HG03575 (cell line): ENCODE results near the gene LGR5.
"Not testable (repeated sequence)": the region's sequence is repeated elsewhere in the genome, so short reads cannot be mapped to it uniquely, and the experiment has no call there.

Experiments
- ATAC-seq: cut with Tn5 transposase; IDR thresholded peaks from one replicate; pipeline ENCODE4 v1.9.1; 2021; ENCODE audit not compliant: unreplicated experiment, insufficient number of reproducible peaks, low FRiP score; ENCODE audit errors: extremely low read depth

The LGR5 gene

GRCh38 chr12:71524626-71525025 is 85.0 kb downstream of the LGR5 start:
- no peak for ATAC-seq

GRCh38 chr12:71533703-71534102 is 94.1 kb downstream of the LGR5 start:
- ATAC-seq: no peak

GRCh38 chr12:71536279-71536938 is 96.8 kb downstream of the LGR5 start:
- ATAC-seq: no peak

GRCh38 chr12:71536939-71537622 is 97.5 kb downstream of the LGR5 start:
- no peak for ATAC-seq

- no peak for ATAC-seq
These were observed 99.2 kb downstream of the LGR5 start for GRCh38 chr12:71538807-71539206.

GRCh38 chr12:71541583-71541982 is 102.0 kb downstream of the LGR5 start:
- no peak for ATAC-seq

GRCh38 chr12:71546322-71546861 is 106.8 kb downstream of the LGR5 start:
- ATAC-seq: no peak

- no peak for ATAC-seq
These were observed 109.3 kb downstream of the LGR5 start for GRCh38 chr12:71548893-71549292.

GRCh38 chr12:71551529-71551928 is 111.9 kb downstream of the LGR5 start:
- no peak for ATAC-seq

- no peak for ATAC-seq
These were observed 113.3 kb downstream of the LGR5 start for GRCh38 chr12:71552728-71553501.

GRCh38 chr12:71555191-71555590 is 115.6 kb downstream of the LGR5 start:
- no peak for ATAC-seq

- ATAC-seq: not testable (repeated sequence)
These were observed 116.2 kb downstream of the LGR5 start for GRCh38 chr12:71555789-71556188.

GRCh38 chr12:71556448-71556847 is 116.8 kb downstream of the LGR5 start:
- ATAC-seq: no peak

- ATAC-seq: no peak
These were observed 117.3 kb downstream of the LGR5 start for GRCh38 chr12:71556875-71557274.

- ATAC-seq: no peak
These were observed 118.8 kb downstream of the LGR5 start for GRCh38 chr12:71558445-71558844.

- no peak for ATAC-seq
These were observed 123.3 kb downstream of the LGR5 start for GRCh38 chr12:71562676-71563595.

GRCh38 chr12:71565535-71565934 is 125.9 kb downstream of the LGR5 start:
- no peak for ATAC-seq

- ATAC-seq: no peak
These were observed 127.1 kb downstream of the LGR5 start for GRCh38 chr12:71566655-71567054.

- ATAC-seq: no peak
These were observed 127.9 kb downstream of the LGR5 start for GRCh38 chr12:71567537-71567936.
